GM18507 (cell line): Measurements from ENCODE around the gene ITLN2.
"Not testable (repeated sequence)": the region's sequence is repeated elsewhere in the genome, so short reads cannot be mapped to it uniquely, and the experiment has no call there.

Source experiments
- DNase-seq: peaks from one replicate; pipeline ENCODE4 v3.0.0; 2011; ENCODE audit warnings: low read depth; ENCODE audit not compliant: insufficient read length; ENCODE audit errors: extremely low spot score
- FAIRE-seq: peaks from 2 replicates; lab custom pipeline; 2011; peaks lifted over from hg19 to GRCh38; lab: Jason Lieb, UNC

ITLN2 gene

GRCh38 chr1:160911925-160912324 is 42.7 kb downstream of the ITLN2 start:
- no peak for DNase-seq
- no peak for FAIRE-seq

GRCh38 chr1:160911441-160911840 is 43.2 kb downstream of the ITLN2 start:
- DNase-seq (no peak), FAIRE-seq (no peak)

- FAIRE-seq = no peak
- DNase-seq = no peak
Observed at GRCh38 chr1:160910170-160910750, 44.3 kb downstream of the ITLN2 start.

GRCh38 chr1:160907976-160908375 is 46.6 kb downstream of the ITLN2 start:
- no peak for FAIRE-seq
- no peak for DNase-seq

- FAIRE-seq (no peak), DNase-seq (no peak)
Observed at GRCh38 chr1:160905617-160905989, 49.0 kb downstream of the ITLN2 start.

- FAIRE-seq (no peak), DNase-seq (no peak)
Observed at GRCh38 chr1:160904783-160905616, 49.6 kb downstream of the ITLN2 start.

GRCh38 chr1:160902251-160902650 is 52.4 kb downstream of the ITLN2 start:
- not testable (repeated sequence) for FAIRE-seq, DNase-seq

GRCh38 chr1:160901768-160902167 is 52.8 kb downstream of the ITLN2 start:
- FAIRE-seq = no peak
- DNase-seq = no peak

GRCh38 chr1:160900683-160901082 is 53.9 kb downstream of the ITLN2 start:
- not testable (repeated sequence) for FAIRE-seq, DNase-seq
